Nephron (organoid): ENCODE measurements around the gene ORAI1.
"Not testable (repeated sequence)": the region's sequence is repeated elsewhere in the genome, so short reads cannot be mapped to it uniquely, and the experiment has no call there.

Experiments
- H3K27ac Mint-ChIP-seq, 3 experiments: 2 replicates each; pipeline ENCODE4 v1.8.0; 2020; ENCODE audit warnings: mixed read lengths in 3 of 3, mild to moderate bottlenecking in 2 of 3, moderate library complexity in 1 of 3
- H3K27me3 Mint-ChIP-seq: 2 replicates; pipeline ENCODE4 v1.8.0; 2021; ENCODE audit warnings: low read depth, mild to moderate bottlenecking, moderate library complexity, mixed read lengths
- H3K36me3 Mint-ChIP-seq: 2 replicates; pipeline ENCODE4 v1.8.0; 2020; ENCODE audit warnings: low read depth, mixed read lengths
- H3K4me1 Mint-ChIP-seq: 2 replicates; pipeline ENCODE4 v1.8.0; 2020; ENCODE audit warnings: mixed read lengths
- H3K4me3 Mint-ChIP-seq, 3 experiments: 2 replicates each; pipeline ENCODE4 v1.8.0; 2020; ENCODE audit warnings: mild to moderate bottlenecking in 3 of 3, mixed read lengths in 3 of 3, moderate library complexity in 2 of 3
- H3K9me3 Mint-ChIP-seq: 2 replicates; pipeline ENCODE4 v1.8.0; 2020; ENCODE audit warnings: mixed read lengths
- CTCF ChIP-seq, 3 experiments: fragments of 200-600 bp; sonication (generic); IDR thresholded peaks; one replicate each; pipeline ENCODE4 v1.5.0; 2021; ENCODE audit warnings: antibody characterized with exemption in 3 of 3; ENCODE audit not compliant: unreplicated experiment in 3 of 3

The ORAI1 gene

GRCh38 chr12:121651320-121651719, 25.0 kb downstream of the ORAI1 start:
- Mint-ChIP-seq H3K36me3 (peaks cover 5% of the 10 kb centered on the region), H3K27me3 (no peaks in the 10 kb centered on the region), H3K4me3 (no peak overlapping the region), H3K27ac (no peak overlapping the region), H3K4me1 (peaks cover 3% of the 10 kb centered on the region), H3K9me3 (no peaks in the 10 kb centered on the region)
- TF ChIP-seq CTCF (IDR thresholded peaks at IDR 0.05; ENCODE audit: unreplicated experiment in 3 of 3): no peak

GRCh38 chr12:121652767-121653497, 26.6 kb downstream of the ORAI1 start:
- TF ChIP-seq CTCF (IDR thresholded peaks at IDR 0.05; ENCODE audit: unreplicated experiment in 3 of 3): no peak
- Mint-ChIP-seq H3K4me3 (no peak overlapping the region), H3K27ac (no peak overlapping the region), H3K27me3 (no peaks in the 10 kb centered on the region), H3K4me1 (peaks cover 11% of the 10 kb centered on the region), H3K9me3 (no peaks in the 10 kb centered on the region), H3K36me3 (no peaks in the 10 kb centered on the region)

GRCh38 chr12:121653999-121654398, 27.7 kb downstream of the ORAI1 start:
- Mint-ChIP-seq H3K36me3 (no peaks in the 10 kb centered on the region), H3K9me3 (no peaks in the 10 kb centered on the region), H3K27me3 (no peaks in the 10 kb centered on the region), H3K4me3 (no peak overlapping the region), H3K4me1 (peaks cover 15% of the 10 kb centered on the region), H3K27ac (no peak overlapping the region)
- TF ChIP-seq CTCF (IDR thresholded peaks at IDR 0.05; ENCODE audit: unreplicated experiment in 3 of 3): no peak

- H3K27ac Mint-ChIP-seq: no peak overlapping the region
- TF ChIP-seq CTCF (IDR thresholded peaks at IDR 0.05; ENCODE audit: unreplicated experiment in 3 of 3): no peak
- no peak overlapping the region for H3K4me3 Mint-ChIP-seq
- no peaks in the 10 kb centered on the region for H3K36me3 Mint-ChIP-seq
- H3K9me3 Mint-ChIP-seq: no peaks in the 10 kb centered on the region
- H3K27me3 Mint-ChIP-seq: no peaks in the 10 kb centered on the region
- peaks cover 19% of the 10 kb centered on the region for H3K4me1 Mint-ChIP-seq
Observed at GRCh38 chr12:121656122-121656521, 29.8 kb downstream of the ORAI1 start.

GRCh38 chr12:121657305-121658008, 31.1 kb downstream of the ORAI1 start:
- no peak for TF ChIP-seq CTCF (IDR thresholded peaks at IDR 0.05; ENCODE audit: unreplicated experiment in 3 of 3)
- no peaks in the 10 kb centered on the region for H3K9me3 Mint-ChIP-seq
- H3K27ac Mint-ChIP-seq: peak overlapping the region; percentile 50 to 62 (median 59)
- H3K36me3 Mint-ChIP-seq: no peaks in the 10 kb centered on the region
- peaks cover 15% of the 10 kb centered on the region for H3K4me1 Mint-ChIP-seq
- H3K27me3 Mint-ChIP-seq: no peaks in the 10 kb centered on the region
- no peak overlapping the region for H3K4me3 Mint-ChIP-seq

- not testable (repeated sequence) for H3K9me3 Mint-ChIP-seq, H3K27ac Mint-ChIP-seq, H3K36me3 Mint-ChIP-seq, H3K4me3 Mint-ChIP-seq, H3K27me3 Mint-ChIP-seq
- H3K4me1 Mint-ChIP-seq: peaks cover 15% of the 10 kb centered on the region
Observed at GRCh38 chr12:121661353-121662105, 35.2 kb downstream of the ORAI1 start.
